Thoracic aorta (tissue), 2 donors: Measurements from ENCODE around the gene COLGALT1. TPM values are rescaled to one million over a fixed set of nuclear protein-coding genes. Genes with fewer than 3 reads are reported as not detected.

Experiments
- ATAC-seq: fragments of 150-250 bp; one replicate; pipeline ENCODE4 v1.8.0; 2017; ENCODE audit warnings: low read depth; ENCODE audit not compliant: insufficient number of reproducible peaks, low FRiP score
- DNase-seq: peaks from one replicate; pipeline ENCODE4 v3.0.0-alpha.2; 2020; ENCODE audit warnings: low spot score
- H3K27ac ChIP-seq, 2 donors: fragments of 200-600 bp; sonication (generic); 1 replicate in 1 of 2; 2 replicates in 1 of 2; pipeline ENCODE4 v1.5.1; 2016; ENCODE audit warnings: mild to moderate bottlenecking in 2 of 2, moderate library complexity in 2 of 2
- H3K27me3 ChIP-seq: fragments of 200-600 bp; sonication (generic); replicated peaks from 2 replicates; pipeline ENCODE4 v1.6.0; 2016; ENCODE audit warnings: mild to moderate bottlenecking; ENCODE audit not compliant: insufficient read depth
- H3K36me3 ChIP-seq: fragments of 200-600 bp; sonication (generic); one replicate; pipeline ENCODE4 v1.5.1; 2016
- H3K4me1 ChIP-seq, 2 donors: fragments of 200-600 bp; sonication (generic); 1 replicate in 1 of 2; 2 replicates in 1 of 2; pipeline versions ENCODE4 v1.5.1 to v1.6.0; 2016; ENCODE audit warnings: low read depth in 2 of 2, mild to moderate bottlenecking in 1 of 2; ENCODE audit not compliant: control insufficient read depth in 1 of 2
- H3K4me3 ChIP-seq: fragments of 200-600 bp; sonication (generic); 2 replicates; pipeline ENCODE4 v1.5.1; 2016; ENCODE audit warnings: mild to moderate bottlenecking
- H3K9me3 ChIP-seq: fragments of 200-600 bp; sonication (generic); 2 replicates; pipeline ENCODE4 v1.5.1; 2016
- CTCF ChIP-seq: fragments of 200-600 bp; sonication (generic); IDR thresholded peaks from one replicate; pipeline ENCODE4 v1.5.1; 2019; ENCODE audit warnings: antibody characterized with exemption
- total RNA-seq, 2 donors: library from RNA; depleted of rRNA; stranded (reverse); fragments of >200 nt; gene quantifications; one replicate each; pipeline versions ENCODE4 v1.1.0 to v1.2.3, GENCODE V29; 2016

The COLGALT1 gene
- total RNA-seq, 2 donors from 2014 or later, result 73.7 to 94.1 TPM

GRCh38 chr19:17554968-17555479, 425 bp upstream of the COLGALT1 start:
- H3K27me3 ChIP-seq, result no peaks in the 10 kb centered on the region
- H3K36me3 ChIP-seq, result no peaks in the 10 kb centered on the region
- DNase-seq (no peak), ATAC-seq (peak; percentile 3)
- peaks cover 14% of the 10 kb centered on the region in 2 donors for H3K4me1 ChIP-seq
- peak overlapping the region; percentile 81 for H3K4me3 ChIP-seq
- TF ChIP-seq CTCF, result no peak
- no peak overlapping the region for H3K27ac ChIP-seq
- H3K9me3 ChIP-seq, result no peaks in the 10 kb centered on the region

GRCh38 chr19:17555929-17556813, 722 bp downstream of the COLGALT1 start:
- TF ChIP-seq CTCF, result no peak
- Histone ChIP-seq H3K4me1 (peaks cover 14% of the 10 kb centered on the region in 2 donors), H3K27ac (peak overlapping the region in 1 of 2 donors; percentile 54), H3K36me3 (peaks cover 5% of the 10 kb centered on the region), H3K4me3 (peak overlapping the region; percentile 81), H3K27me3 (no peaks in the 10 kb centered on the region), H3K9me3 (no peaks in the 10 kb centered on the region)
- DNase-seq (no peak), ATAC-seq (no peak)

- H3K27me3 ChIP-seq, result no peaks in the 10 kb centered on the region
- H3K4me1 ChIP-seq, result peaks cover 14% of the 10 kb centered on the region in 2 donors
- no peaks in the 10 kb centered on the region for H3K9me3 ChIP-seq
- no peak for ATAC-seq
- peak overlapping the region; percentile 81 for H3K4me3 ChIP-seq
- no peak for TF ChIP-seq CTCF
- H3K36me3 ChIP-seq, result peaks cover 5% of the 10 kb centered on the region
- DNase-seq, result no peak
- H3K27ac ChIP-seq, result no peak overlapping the region
Observed at GRCh38 chr19:17556995-17557394, 1.5 kb downstream of the COLGALT1 start.

GRCh38 chr19:17557466-17557865, 2.0 kb downstream of the COLGALT1 start:
- TF ChIP-seq CTCF, result no peak
- Histone ChIP-seq H3K9me3 (no peaks in the 10 kb centered on the region), H3K27me3 (no peaks in the 10 kb centered on the region), H3K36me3 (peaks cover 5% of the 10 kb centered on the region), H3K4me1 (peaks cover 14% of the 10 kb centered on the region in 2 donors), H3K4me3 (no peak overlapping the region), H3K27ac (no peak overlapping the region)
- ATAC-seq (no peak), DNase-seq (no peak)

GRCh38 chr19:17560205-17560595, 4.8 kb downstream of the COLGALT1 start:
- no peak for DNase-seq
- no peaks in the 10 kb centered on the region for H3K9me3 ChIP-seq
- no peaks in the 10 kb centered on the region for H3K27me3 ChIP-seq
- no peak for ATAC-seq
- H3K4me3 ChIP-seq, result no peak overlapping the region
- H3K27ac ChIP-seq, result peak overlapping the region in 1 of 2 donors; percentile 34
- TF ChIP-seq CTCF, result no peak
- H3K36me3 ChIP-seq, result peaks cover 9% of the 10 kb centered on the region
- peaks cover 4 to 10% of the 10 kb centered on the region in 2 donors for H3K4me1 ChIP-seq
